Kidney epithelial cell (primary cell): ENCODE data around the gene TENM4. TPM values are rescaled to one million over a fixed set of nuclear protein-coding genes. Genes with fewer than 3 reads are reported as not detected.

ENCODE experiments used
- DNase-seq: peaks from one replicate; pipeline ENCODE4 v3.0.0-alpha.2; 2010; ENCODE audit warnings: low read depth
- H3K27me3 ChIP-seq: 2 replicates; pipeline ENCODE4 v1.6.0; 2011; ENCODE audit warnings: low read length; ENCODE audit not compliant: control insufficient read depth, insufficient read depth
- H3K36me3 ChIP-seq: 2 replicates; pipeline ENCODE4 v1.5.1; 2011; ENCODE audit warnings: low read length; ENCODE audit not compliant: control insufficient read depth, insufficient read depth
- H3K4me3 ChIP-seq: 2 replicates; pipeline ENCODE4 v1.5.1; 2011; ENCODE audit warnings: low read depth, mild to moderate bottlenecking, control low read depth, low read length
- CTCF ChIP-seq: IDR thresholded peaks from 2 replicates; pipeline ENCODE4 v1.5.1; 2011; ENCODE audit warnings: mild to moderate bottlenecking, moderate library complexity, low read length, control low read depth, inconsistent platforms; ENCODE audit not compliant: insufficient read depth, poor library complexity, severe bottlenecking
- total RNA-seq: library from RNA; depleted of rRNA; stranded (reverse); fragments of >200 nt; gene quantifications from 2 replicates; pipeline ENCODE4 v1.2.3, GENCODE V29; 2015

The TENM4 gene
- total RNA-seq, 1 donor from 2014 or later, result 35.3 TPM

GRCh38 chr11:79461666-79462645 is 21.1 kb upstream of the TENM4 start:
- Histone ChIP-seq H3K27me3 (no peaks in the 10 kb centered on the region), H3K4me3 (no peak overlapping the region), H3K36me3 (no peaks in the 10 kb centered on the region)
- TF ChIP-seq CTCF, result no peak
- no peak for DNase-seq

- TF ChIP-seq CTCF, result peak; percentile 77
- Histone ChIP-seq H3K4me3 (no peak overlapping the region), H3K27me3 (no peaks in the 10 kb centered on the region), H3K36me3 (no peaks in the 10 kb centered on the region)
- DNase-seq, result no peak
Measured at GRCh38 chr11:79461144-79461543, 20.3 kb upstream of the TENM4 start.

- TF ChIP-seq CTCF, result no peak
Measured at GRCh38 chr11:79458709-79459108, 17.9 kb upstream of the TENM4 start.

GRCh38 chr11:79456501-79456900 is 15.7 kb upstream of the TENM4 start:
- no peak overlapping the region for H3K4me3 ChIP-seq
- H3K27me3 ChIP-seq, result no peaks in the 10 kb centered on the region
- TF ChIP-seq CTCF, result no peak
- H3K36me3 ChIP-seq, result no peaks in the 10 kb centered on the region
- DNase-seq, result no peak

More at GRCh38 chr11:79458709-79459108, 17.9 kb upstream of the TENM4 start:
- no peak for DNase-seq
- no peaks in the 10 kb centered on the region for H3K36me3 ChIP-seq
- no peaks in the 10 kb centered on the region for H3K27me3 ChIP-seq
- no peak overlapping the region for H3K4me3 ChIP-seq

GRCh38 chr11:79453617-79454016 is 12.8 kb upstream of the TENM4 start:
- DNase-seq, result no peak
- Histone ChIP-seq H3K27me3 (no peaks in the 10 kb centered on the region), H3K4me3 (no peak overlapping the region), H3K36me3 (no peaks in the 10 kb centered on the region)
- no peak for TF ChIP-seq CTCF
